Trophoblast cell (in vitro differentiated cells and primary cell): Measurements from ENCODE around the gene ADTRP.

Source experiments
- DNase-seq, 2 donors: peaks; one replicate each; pipeline ENCODE4 v3.0.0-alpha.2; 2016
- H2AFZ ChIP-seq: 2 replicates; pipeline ENCODE4 v1.6.1; 2013; ENCODE audit warnings: low read length, moderate library complexity, mild to moderate bottlenecking; ENCODE audit not compliant: insufficient read depth, poor library complexity
- H2AK5ac ChIP-seq: 2 replicates; pipeline ENCODE4 v1.6.1; 2013; ENCODE audit warnings: mild to moderate bottlenecking, low read length
- H2BK120ac ChIP-seq: 2 replicates; pipeline ENCODE4 v1.6.1; 2013; ENCODE audit warnings: low read length, mild to moderate bottlenecking, moderate library complexity; ENCODE audit not compliant: insufficient read depth, poor library complexity
- H2BK12ac ChIP-seq: 2 replicates; pipeline ENCODE4 v1.6.1; 2013; ENCODE audit warnings: mild to moderate bottlenecking, low read length, moderate library complexity
- H2BK5ac ChIP-seq: 2 replicates; pipeline ENCODE4 v1.6.1; 2013; ENCODE audit warnings: low read length, low read depth, moderate library complexity, mild to moderate bottlenecking; ENCODE audit not compliant: poor library complexity
- H3K14ac ChIP-seq: 2 replicates; pipeline ENCODE4 v1.6.1; 2013; ENCODE audit warnings: mild to moderate bottlenecking, low read length
- H3K18ac ChIP-seq: 2 replicates; pipeline ENCODE4 v1.6.1; 2013; ENCODE audit warnings: mild to moderate bottlenecking, low read length
- H3K23ac ChIP-seq: 2 replicates; pipeline ENCODE4 v1.6.1; 2013; ENCODE audit warnings: low read length
- H3K27ac ChIP-seq: 2 replicates; pipeline ENCODE4 v1.5.1; 2013; ENCODE audit warnings: low read depth, mild to moderate bottlenecking, inconsistent platforms, low read length, moderate library complexity
- H3K27me3 ChIP-seq: 2 replicates; pipeline ENCODE4 v1.6.1; 2013; ENCODE audit warnings: inconsistent platforms, mild to moderate bottlenecking, low read length, moderate library complexity; ENCODE audit not compliant: insufficient read depth
- H3K36me3 ChIP-seq, 2 experiments: 1 replicate in 1 of 2; 2 replicates in 1 of 2; pipeline ENCODE4 v1.6.1; 2013; ENCODE audit warnings: low read length in 2 of 2, mild to moderate bottlenecking in 2 of 2, moderate library complexity in 1 of 2; ENCODE audit not compliant: insufficient read depth in 2 of 2, control insufficient read depth in 1 of 2
- H3K4ac ChIP-seq: 2 replicates; pipeline ENCODE4 v1.6.1; 2013; ENCODE audit warnings: low read depth, mild to moderate bottlenecking, low read length, moderate library complexity
- H3K4me1 ChIP-seq, 2 experiments: 1 replicate in 1 of 2; 2 replicates in 1 of 2; pipeline ENCODE4 v1.6.1; 2013; ENCODE audit warnings: low read length in 2 of 2, mild to moderate bottlenecking in 2 of 2, moderate library complexity in 1 of 2; ENCODE audit not compliant: insufficient read depth in 2 of 2, control insufficient read depth in 1 of 2
- H3K4me2 ChIP-seq: 2 replicates; pipeline ENCODE4 v1.6.1; 2013; ENCODE audit warnings: inconsistent platforms, mild to moderate bottlenecking, low read length, moderate library complexity
- H3K4me3 ChIP-seq: 2 replicates; pipeline ENCODE4 v1.5.1; 2013; ENCODE audit warnings: mild to moderate bottlenecking, low read depth, low read length, inconsistent platforms
- H3K79me1 ChIP-seq: one replicate; pipeline ENCODE4 v1.6.1; 2013; ENCODE audit warnings: low read length
- H3K79me2 ChIP-seq: 2 replicates; pipeline ENCODE4 v1.6.1; 2013; ENCODE audit warnings: low read length, mild to moderate bottlenecking; ENCODE audit not compliant: control insufficient read depth, insufficient read depth, poor library complexity
- H3K9ac ChIP-seq: 2 replicates; pipeline ENCODE4 v1.6.1; 2013; ENCODE audit warnings: mild to moderate bottlenecking, low read length
- H3K9me3 ChIP-seq: 2 replicates; pipeline ENCODE4 v1.6.1; 2013; ENCODE audit warnings: low read depth, mild to moderate bottlenecking, control low read depth, inconsistent platforms, low read length; ENCODE audit not compliant: insufficient read depth
- H4K12ac ChIP-seq: 2 replicates; pipeline ENCODE4 v1.6.1; 2013; ENCODE audit warnings: low read depth, mild to moderate bottlenecking, low read length, moderate library complexity
- H4K8ac ChIP-seq: 2 replicates; pipeline ENCODE4 v1.6.1; 2013; ENCODE audit warnings: low read depth, mild to moderate bottlenecking, low read length, moderate library complexity
- H4K91ac ChIP-seq: one replicate; pipeline ENCODE4 v1.6.1; 2013; ENCODE audit warnings: low read depth, mild to moderate bottlenecking, low read length, moderate library complexity
- WGBS: extraction: QIAGEN DNeasy Blood & Tissue Kit; methylation state at CpG from one replicate; pipeline ENCODE4 v1.1.7; 2013; ENCODE audit warnings: missing lambda C conversion rate; ENCODE audit not compliant: insufficient read length, insufficient coverage; ENCODE audit errors: extremely low coverage; 5-methylcytosine and 5-hydroxymethylcytosine counted together

Gene ADTRP

GRCh38 chr6:11702500-11703130 lies 76.0 kb downstream of the ADTRP start:
- no CpG with 5 or more reads among the region's 5 CpGs for WGBS

GRCh38 chr6:11702089-11702488 lies 76.5 kb downstream of the ADTRP start:
- no peak overlapping the region for H3K4ac ChIP-seq
- H3K4me2 ChIP-seq = no peak overlapping the region
- no peak overlapping the region for H4K91ac ChIP-seq
- no peak overlapping the region for H2BK120ac ChIP-seq
- no peak overlapping the region for H2AK5ac ChIP-seq
- H3K9ac ChIP-seq = no peak overlapping the region
- no CpG with 5 or more reads among the region's 4 CpGs for WGBS
- H3K36me3 ChIP-seq = no peaks in the 10 kb centered on the region
- no peak overlapping the region for H2AFZ ChIP-seq
- H3K14ac ChIP-seq = no peak overlapping the region
- H3K23ac ChIP-seq = no peak overlapping the region
- no peak overlapping the region for H3K27ac ChIP-seq
- no peak overlapping the region for H4K8ac ChIP-seq
- H3K4me1 ChIP-seq = no peaks in the 10 kb centered on the region
- no peaks in the 10 kb centered on the region for H3K79me2 ChIP-seq
- H4K12ac ChIP-seq = no peak overlapping the region
- no peak overlapping the region for H3K4me3 ChIP-seq
- H3K79me1 ChIP-seq = no peaks in the 10 kb centered on the region
- H3K27me3 ChIP-seq = no peaks in the 10 kb centered on the region
- H3K9me3 ChIP-seq = peaks cover 2% of the 10 kb centered on the region
- H2BK5ac ChIP-seq = no peak overlapping the region
- no peak overlapping the region for H2BK12ac ChIP-seq
- no peak overlapping the region for H3K18ac ChIP-seq
- DNase-seq = no peak

More at GRCh38 chr6:11702500-11703130, 76.0 kb downstream of the ADTRP start:
- Histone ChIP-seq H2AK5ac (no peak overlapping the region), H4K12ac (no peak overlapping the region), H3K36me3 (no peaks in the 10 kb centered on the region), H2BK12ac (no peak overlapping the region), H2BK5ac (no peak overlapping the region), H3K27me3 (no peaks in the 10 kb centered on the region), H3K9me3 (peaks cover 2% of the 10 kb centered on the region), H2AFZ (no peak overlapping the region), H3K27ac (no peak overlapping the region), H3K18ac (no peak overlapping the region), H2BK120ac (no peak overlapping the region), H4K91ac (no peak overlapping the region), H3K4me2 (no peak overlapping the region), H3K23ac (no peak overlapping the region), H4K8ac (no peak overlapping the region), H3K4me3 (no peak overlapping the region), H3K79me2 (no peaks in the 10 kb centered on the region), H3K79me1 (no peaks in the 10 kb centered on the region), H3K14ac (no peak overlapping the region), H3K9ac (no peak overlapping the region), H3K4me1 (no peaks in the 10 kb centered on the region), H3K4ac (no peak overlapping the region)
- DNase-seq = no peak

GRCh38 chr6:11701573-11701972 lies 77.0 kb downstream of the ADTRP start:
- no peak for DNase-seq
- no CpG with 5 or more reads among the region's 6 CpGs for WGBS

GRCh38 chr6:11700118-11700718 lies 78.4 kb downstream of the ADTRP start:
- no peaks in the 10 kb centered on the region for H3K27me3 ChIP-seq
- H3K23ac ChIP-seq = no peak overlapping the region
- no peak overlapping the region for H2AFZ ChIP-seq
- H3K18ac ChIP-seq = no peak overlapping the region
- H2AK5ac ChIP-seq = no peak overlapping the region
- H3K4ac ChIP-seq = no peak overlapping the region
- no peak overlapping the region for H3K9ac ChIP-seq
- no peaks in the 10 kb centered on the region for H3K79me1 ChIP-seq
- H3K79me2 ChIP-seq = no peaks in the 10 kb centered on the region
- peak in 1 of 2 donors; percentile 72 for DNase-seq
- no peak overlapping the region for H3K4me3 ChIP-seq
- no peak overlapping the region for H3K14ac ChIP-seq
- H3K36me3 ChIP-seq = no peaks in the 10 kb centered on the region
- no peak overlapping the region for H2BK120ac ChIP-seq
- no CpG with 5 or more reads among the region's 2 CpGs for WGBS
- H3K4me2 ChIP-seq = no peak overlapping the region
- no peaks in the 10 kb centered on the region for H3K4me1 ChIP-seq
- no peak overlapping the region for H3K27ac ChIP-seq
- H4K8ac ChIP-seq = no peak overlapping the region
- no peak overlapping the region for H2BK5ac ChIP-seq
- no peak overlapping the region for H4K91ac ChIP-seq
- no peak overlapping the region for H2BK12ac ChIP-seq
- no peak overlapping the region for H4K12ac ChIP-seq
- peaks cover 2% of the 10 kb centered on the region for H3K9me3 ChIP-seq

More at GRCh38 chr6:11701573-11701972, 77.0 kb downstream of the ADTRP start:
- no peak overlapping the region for H3K4me3 ChIP-seq
- no peak overlapping the region for H2BK12ac ChIP-seq
- no peak overlapping the region for H2AK5ac ChIP-seq
- no peak overlapping the region for H2AFZ ChIP-seq
- H3K4me2 ChIP-seq = no peak overlapping the region
- no peak overlapping the region for H3K18ac ChIP-seq
- no peak overlapping the region for H3K9ac ChIP-seq
- H4K8ac ChIP-seq = no peak overlapping the region
- no peak overlapping the region for H4K91ac ChIP-seq
- H3K79me1 ChIP-seq = no peaks in the 10 kb centered on the region
- no peaks in the 10 kb centered on the region for H3K79me2 ChIP-seq
- H3K36me3 ChIP-seq = no peaks in the 10 kb centered on the region
- H3K9me3 ChIP-seq = peaks cover 2% of the 10 kb centered on the region
- no peak overlapping the region for H3K23ac ChIP-seq
- H3K14ac ChIP-seq = no peak overlapping the region
- H3K4me1 ChIP-seq = no peaks in the 10 kb centered on the region
- no peaks in the 10 kb centered on the region for H3K27me3 ChIP-seq
- H3K27ac ChIP-seq = no peak overlapping the region
- H2BK5ac ChIP-seq = no peak overlapping the region
- H3K4ac ChIP-seq = no peak overlapping the region
- H4K12ac ChIP-seq = no peak overlapping the region
- no peak overlapping the region for H2BK120ac ChIP-seq
